ENCODE measurements around the gene ANKHD1. TPM values are rescaled to one million over a fixed set of nuclear protein-coding genes. Genes with fewer than 3 reads are reported as not detected.

ANKHD1 gene
- total RNA-seq, 3 donors from 2014 or later: 88.6 to 102 (median 95.1) TPM

- no peaks in the 10 kb centered on the region for H3K9me3 Mint-ChIP-seq
- DNase-seq (no peak), ATAC-seq (no peak)
- no peak overlapping the region for H3K4me3 Mint-ChIP-seq
- H3K36me3 Mint-ChIP-seq (ENCODE audit: insufficient read depth): peaks cover 22% of the 10 kb centered on the region
- H3K4me1 Mint-ChIP-seq (ENCODE audit: low read depth): peaks cover 56% of the 10 kb centered on the region
- no peaks in the 10 kb centered on the region for H3K27me3 Mint-ChIP-seq (ENCODE audit: low read depth)
Measured at GRCh38 chr5:140550147-140551079, 148.8 kb downstream of the ANKHD1 start.

- ATAC-seq (no peak), DNase-seq (no peak)
- H3K9me3 Mint-ChIP-seq: no peaks in the 10 kb centered on the region
- H3K4me3 Mint-ChIP-seq: no peak overlapping the region
- no peaks in the 10 kb centered on the region for H3K27me3 Mint-ChIP-seq (ENCODE audit: low read depth)
- peaks cover 68% of the 10 kb centered on the region for H3K4me1 Mint-ChIP-seq (ENCODE audit: low read depth)
- peaks cover 27% of the 10 kb centered on the region for H3K36me3 Mint-ChIP-seq (ENCODE audit: insufficient read depth)
Measured at GRCh38 chr5:140551872-140552271, 150.2 kb downstream of the ANKHD1 start.

- H3K36me3 Mint-ChIP-seq (ENCODE audit: insufficient read depth): peaks cover 27% of the 10 kb centered on the region
- no peaks in the 10 kb centered on the region for H3K27me3 Mint-ChIP-seq (ENCODE audit: low read depth)
- H3K4me1 Mint-ChIP-seq (ENCODE audit: low read depth): peaks cover 66% of the 10 kb centered on the region
- H3K4me3 Mint-ChIP-seq: peak overlapping the region; percentile 46
- no peak for DNase-seq
- peak; percentile 39 to 41 for ATAC-seq
- no peaks in the 10 kb centered on the region for H3K9me3 Mint-ChIP-seq
Measured at GRCh38 chr5:140553657-140554056, 152.0 kb downstream of the ANKHD1 start.

- Mint-ChIP-seq H3K4me3 (peak overlapping the region; percentile 46), H3K36me3 (ENCODE audit: insufficient read depth) (peaks cover 27% of the 10 kb centered on the region), H3K4me1 (ENCODE audit: low read depth) (peaks cover 59% of the 10 kb centered on the region), H3K27me3 (ENCODE audit: low read depth) (no peaks in the 10 kb centered on the region), H3K9me3 (no peaks in the 10 kb centered on the region)
- DNase-seq (no peak), ATAC-seq (no peak)
Measured at GRCh38 chr5:140554454-140554853, 152.8 kb downstream of the ANKHD1 start.

- H3K27me3 Mint-ChIP-seq (ENCODE audit: low read depth): no peaks in the 10 kb centered on the region
- H3K4me1 Mint-ChIP-seq (ENCODE audit: low read depth): peaks cover 52% of the 10 kb centered on the region
- no peak for DNase-seq
- H3K9me3 Mint-ChIP-seq: no peaks in the 10 kb centered on the region
- H3K36me3 Mint-ChIP-seq (ENCODE audit: insufficient read depth): peaks cover 18% of the 10 kb centered on the region
- H3K4me3 Mint-ChIP-seq: peak overlapping the region; percentile 90
- no peak for ATAC-seq
Measured at GRCh38 chr5:140555747-140556312, 154.2 kb downstream of the ANKHD1 start.

- no peaks in the 10 kb centered on the region for H3K27me3 Mint-ChIP-seq (ENCODE audit: low read depth)
- no peaks in the 10 kb centered on the region for H3K9me3 Mint-ChIP-seq
- H3K4me1 Mint-ChIP-seq (ENCODE audit: low read depth): peaks cover 47% of the 10 kb centered on the region
- H3K4me3 Mint-ChIP-seq: peak overlapping the region; percentile 90
- no peak for DNase-seq
- no peak for ATAC-seq
- H3K36me3 Mint-ChIP-seq (ENCODE audit: insufficient read depth): peaks cover 13% of the 10 kb centered on the region
Measured at GRCh38 chr5:140556438-140556837, 154.8 kb downstream of the ANKHD1 start.

- Mint-ChIP-seq H3K4me3 (peak within 1 kb of the TSS; percentile 90), H3K4me1 (ENCODE audit: low read depth) (peaks cover 46% of the 10 kb centered on the region), H3K27me3 (ENCODE audit: low read depth) (no peaks in the 10 kb centered on the region), H3K36me3 (ENCODE audit: insufficient read depth) (peaks cover 12% of the 10 kb centered on the region), H3K9me3 (no peaks in the 10 kb centered on the region)
- peak; percentile 94 to 97 for ATAC-seq
- DNase-seq: peak; percentile 73
Measured at GRCh38 chr5:140557136-140557805, 155.6 kb downstream of the ANKHD1 start, which contains the start of gene SRA1. Gene SRA1, minus strand, starts transcription at chr5:140557473. Its CDS starts 21 bp downstream, at chr5:140557452.

- no peak for DNase-seq
- Mint-ChIP-seq H3K4me3 (peak overlapping the region; percentile 90), H3K9me3 (no peaks in the 10 kb centered on the region), H3K36me3 (ENCODE audit: insufficient read depth) (peaks cover 11% of the 10 kb centered on the region), H3K4me1 (ENCODE audit: low read depth) (peaks cover 47% of the 10 kb centered on the region), H3K27me3 (ENCODE audit: low read depth) (no peaks in the 10 kb centered on the region)
- ATAC-seq: no peak
Measured at GRCh38 chr5:140557965-140558364, 156.3 kb downstream of the ANKHD1 start.

- Mint-ChIP-seq H3K4me1 (ENCODE audit: low read depth) (peaks cover 47% of the 10 kb centered on the region), H3K9me3 (no peaks in the 10 kb centered on the region), H3K27me3 (ENCODE audit: low read depth) (no peaks in the 10 kb centered on the region), H3K36me3 (ENCODE audit: insufficient read depth) (peaks cover 6% of the 10 kb centered on the region), H3K4me3 (no peak overlapping the region)
- DNase-seq (no peak), ATAC-seq (no peak)
Measured at GRCh38 chr5:140558542-140558941, 156.9 kb downstream of the ANKHD1 start.

GRCh38 chr5:140560227-140560626, 158.6 kb downstream of the ANKHD1 start:
- peaks cover 39% of the 10 kb centered on the region for H3K4me1 Mint-ChIP-seq (ENCODE audit: low read depth)
- peaks cover 5% of the 10 kb centered on the region for H3K36me3 Mint-ChIP-seq (ENCODE audit: insufficient read depth)
- H3K4me3 Mint-ChIP-seq: no peak overlapping the region

GRCh38 chr5:140561753-140562523, 160.3 kb downstream of the ANKHD1 start:
- Mint-ChIP-seq H3K4me1 (ENCODE audit: low read depth) (peaks cover 35% of the 10 kb centered on the region), H3K27me3 (ENCODE audit: low read depth) (no peaks in the 10 kb centered on the region), H3K36me3 (ENCODE audit: insufficient read depth) (peaks cover 9% of the 10 kb centered on the region), H3K9me3 (no peaks in the 10 kb centered on the region), H3K4me3 (no peak overlapping the region)
- DNase-seq: no peak
- ATAC-seq: no peak

More at GRCh38 chr5:140560227-140560626, 158.6 kb downstream of the ANKHD1 start:
- DNase-seq (no peak), ATAC-seq (no peak)
- H3K27me3 Mint-ChIP-seq (ENCODE audit: low read depth): no peaks in the 10 kb centered on the region
- H3K9me3 Mint-ChIP-seq: no peaks in the 10 kb centered on the region

GRCh38 chr5:140563596-140563995, 162.0 kb downstream of the ANKHD1 start:
- H3K4me1 Mint-ChIP-seq (ENCODE audit: low read depth): peaks cover 44% of the 10 kb centered on the region
- H3K27me3 Mint-ChIP-seq (ENCODE audit: low read depth): no peaks in the 10 kb centered on the region
- peak overlapping the region; percentile 97 for H3K4me3 Mint-ChIP-seq
- H3K9me3 Mint-ChIP-seq: no peaks in the 10 kb centered on the region
- DNase-seq (no peak), ATAC-seq (no peak)
- H3K36me3 Mint-ChIP-seq (ENCODE audit: insufficient read depth): peaks cover 20% of the 10 kb centered on the region

GRCh38 chr5:140564196-140565023, 162.8 kb downstream of the ANKHD1 start, which contains the start of the genes APBB3 and SLC35A4:
Gene APBB3, minus strand, starts transcription at chr5:140564598. Its CDS starts 353 bp downstream, at chr5:140564245.
Gene SLC35A4, plus strand, starts transcription at chr5:140564828. Its CDS starts 2,342 bp downstream, at chr5:140567170.
- Mint-ChIP-seq H3K27me3 (ENCODE audit: low read depth) (no peaks in the 10 kb centered on the region), H3K36me3 (ENCODE audit: insufficient read depth) (peaks cover 25% of the 10 kb centered on the region), H3K4me3 (peak within 1 kb of the TSS; percentile 97), H3K9me3 (no peaks in the 10 kb centered on the region), H3K4me1 (ENCODE audit: low read depth) (peaks cover 52% of the 10 kb centered on the region)
- ATAC-seq (peak; percentile 88 to 90), DNase-seq (peak; percentile 93)
